ENCODE measurements around the gene GPS1.

Gene GPS1

DNA sequence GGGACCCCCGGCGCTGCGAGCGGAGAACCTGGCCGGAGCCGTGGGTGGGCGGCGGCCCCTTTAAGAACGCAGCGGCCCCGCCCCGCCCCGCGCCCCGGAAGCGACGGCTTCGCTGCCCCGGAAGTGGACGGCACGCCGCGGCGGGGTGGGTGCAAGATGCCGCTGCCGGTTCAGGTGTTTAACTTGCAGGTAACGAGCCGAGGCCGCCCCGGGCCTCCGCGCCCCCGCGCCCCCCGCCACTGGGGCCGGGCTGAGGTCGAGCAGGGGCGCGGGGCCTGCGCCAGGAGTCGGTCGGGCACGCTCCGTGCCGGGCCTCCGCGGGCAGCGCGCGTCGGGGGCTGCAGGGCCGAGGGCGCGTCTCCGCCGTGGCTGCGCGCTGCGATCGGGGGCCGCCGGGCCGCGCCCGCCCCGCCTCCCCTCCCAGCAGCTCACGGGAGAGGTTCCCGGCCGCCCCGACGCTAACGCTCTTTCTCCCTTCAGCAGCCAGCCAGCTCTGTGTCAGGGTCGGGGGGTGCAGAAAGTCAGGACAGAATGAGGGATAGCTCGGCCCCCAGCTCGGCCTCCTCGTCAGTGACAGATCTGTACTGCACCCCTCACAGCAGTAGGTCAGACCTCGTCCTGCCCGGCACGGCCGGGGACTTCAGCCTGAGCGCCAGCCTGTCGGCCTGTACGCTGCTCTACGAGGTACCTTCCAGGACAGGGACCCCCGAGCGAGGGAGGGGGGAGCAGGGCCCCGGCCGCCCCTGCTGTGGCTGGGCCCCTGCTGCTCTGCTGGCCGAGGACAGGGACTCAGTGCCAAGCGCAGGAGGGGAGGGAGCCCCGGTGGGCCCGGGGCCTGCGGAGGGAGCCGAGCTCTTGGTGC is at the start of gene GPS1, which contains the start of gene RFNG:
GPS1 (plus strand) TSS at position 123 of the 862 bp plus-strand sequence; CDS start at position 157, 34 bp downstream.
RFNG (minus strand) TSS at position 36 of the 862 bp plus-strand sequence. CDS start 45 bp downstream, outside the sequence.
- DNase-seq (ENCODE audit: low spot score), result peak; percentile 95

DNA sequence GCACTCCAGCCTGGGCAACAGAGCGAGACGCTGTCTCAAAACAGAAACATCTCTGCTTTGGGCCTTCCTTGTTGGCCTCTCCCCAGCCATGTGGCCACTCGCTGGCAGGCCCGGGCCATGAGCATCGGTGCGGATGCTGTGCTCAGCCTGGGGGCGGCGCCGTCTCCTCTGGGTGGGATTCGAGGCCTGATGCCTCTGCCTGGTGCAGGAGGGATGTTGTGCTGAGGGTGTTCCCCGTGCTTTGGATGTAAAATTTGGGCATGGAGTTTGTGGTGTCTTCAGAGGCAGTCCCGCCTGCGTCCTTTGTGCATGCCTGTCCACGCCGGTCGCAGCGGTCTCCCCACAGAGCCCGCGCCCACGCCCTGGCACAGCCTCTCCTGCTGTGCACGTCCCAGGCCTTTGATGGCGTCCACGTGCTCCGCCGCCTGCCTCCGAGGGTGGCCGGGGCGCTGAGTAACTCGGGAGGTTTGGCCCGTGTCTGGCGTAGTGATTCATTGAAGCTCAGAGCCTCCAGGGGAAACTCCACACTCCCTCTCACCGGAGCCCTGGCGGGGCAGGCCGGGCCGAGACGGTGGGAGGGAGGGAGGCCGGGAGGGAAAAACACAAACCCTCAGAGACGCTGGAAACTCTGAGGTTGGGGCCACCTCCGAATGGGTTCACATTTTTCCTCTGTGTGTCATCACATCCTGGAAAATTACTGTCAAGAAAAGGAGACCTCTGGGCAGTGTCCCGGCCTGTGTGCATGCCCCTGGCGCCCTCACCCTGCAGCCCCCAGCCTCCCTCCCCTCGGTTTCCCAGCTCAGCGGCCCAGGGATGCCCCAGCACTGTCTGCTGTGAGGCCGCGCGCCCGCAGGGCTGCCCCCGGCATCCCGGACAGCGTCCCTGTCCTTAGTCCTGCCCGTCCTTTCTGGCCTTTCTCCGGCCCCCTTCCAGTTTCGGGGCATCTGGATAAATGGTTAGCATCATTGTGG is 48.0 kb upstream of the GPS1 start:
- no peak for DNase-seq (ENCODE audit: low spot score)

DNA sequence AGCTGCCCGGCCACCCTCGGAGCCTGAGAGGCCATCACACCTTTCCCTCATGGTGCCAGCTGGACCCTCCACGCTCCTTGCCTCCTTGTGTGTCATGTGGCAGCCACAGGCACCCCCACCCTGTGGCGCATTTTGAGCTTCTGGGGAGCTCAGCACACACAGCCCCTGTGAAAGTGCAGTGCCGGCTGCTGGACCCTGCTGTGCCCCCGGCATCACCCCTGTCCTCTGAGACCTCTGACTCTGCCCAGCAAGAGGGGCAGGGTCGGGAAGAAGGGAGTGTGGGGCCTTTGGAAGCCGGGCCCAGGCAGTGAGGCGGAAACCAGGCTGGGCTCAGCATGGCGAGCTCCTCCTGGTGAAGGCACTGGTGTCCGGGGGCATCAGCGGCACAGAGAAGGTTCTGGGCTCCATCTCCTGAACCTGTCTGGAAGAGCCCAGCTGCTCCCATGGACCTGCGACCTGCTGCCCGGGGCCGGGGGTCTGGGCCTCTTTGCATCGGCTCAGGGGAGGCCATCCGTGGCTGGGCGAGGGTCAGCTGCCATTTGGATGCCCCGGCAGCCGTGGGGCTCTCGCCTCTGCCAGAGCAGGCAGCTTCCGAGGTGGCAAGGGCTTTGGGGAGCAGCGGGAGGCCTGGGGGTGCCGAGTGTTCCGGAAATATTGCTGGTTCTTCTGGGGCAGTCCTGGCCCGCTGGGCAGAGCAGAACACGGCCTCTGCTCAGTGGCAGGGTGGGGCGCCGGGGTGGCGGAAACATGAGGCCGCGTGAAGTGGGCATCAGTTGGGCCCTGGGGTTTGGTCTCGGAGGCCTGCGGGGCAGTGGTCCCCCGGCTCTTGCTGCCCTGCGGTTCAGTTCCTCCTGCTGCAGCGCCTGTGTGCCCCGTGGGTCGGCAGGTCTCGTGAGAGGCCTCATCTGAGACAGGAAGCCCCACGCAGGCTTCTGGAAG is 46.9 kb upstream of the GPS1 start:
- no peak for DNase-seq (ENCODE audit: low spot score)

DNA sequence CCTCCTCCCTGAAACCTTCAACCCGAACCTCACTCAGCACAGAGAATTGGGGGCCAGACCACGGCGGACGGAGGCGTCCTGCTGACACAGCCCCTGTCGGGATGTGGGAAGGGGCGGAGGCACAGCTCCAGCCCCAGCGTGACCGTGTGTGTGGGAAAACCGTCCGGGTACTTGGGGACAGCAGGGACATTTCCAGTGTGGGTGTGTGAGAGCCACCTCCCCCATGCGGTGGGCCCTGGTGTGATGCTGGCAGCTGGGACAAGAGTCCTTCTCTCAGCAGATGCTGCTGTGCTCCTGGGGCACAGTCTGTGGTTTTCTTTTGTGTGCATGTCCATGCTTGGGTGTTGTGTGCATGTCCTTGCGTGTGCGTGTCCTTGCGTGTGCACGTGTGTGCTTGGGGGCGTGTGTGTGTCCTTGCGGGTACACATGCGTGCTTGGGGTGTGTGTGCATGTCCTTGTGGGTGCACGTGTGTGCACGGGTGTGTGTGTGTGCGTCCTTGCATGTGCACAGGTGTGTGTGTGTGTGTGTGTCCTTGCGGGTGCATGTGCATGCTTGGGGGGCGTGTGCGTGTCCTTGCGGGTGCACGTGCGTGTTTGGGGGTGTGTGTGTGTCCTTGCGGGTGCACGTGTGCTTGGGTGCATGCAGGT is 45.9 kb upstream of the GPS1 start:
- no peak for DNase-seq (ENCODE audit: low spot score)

DNA sequence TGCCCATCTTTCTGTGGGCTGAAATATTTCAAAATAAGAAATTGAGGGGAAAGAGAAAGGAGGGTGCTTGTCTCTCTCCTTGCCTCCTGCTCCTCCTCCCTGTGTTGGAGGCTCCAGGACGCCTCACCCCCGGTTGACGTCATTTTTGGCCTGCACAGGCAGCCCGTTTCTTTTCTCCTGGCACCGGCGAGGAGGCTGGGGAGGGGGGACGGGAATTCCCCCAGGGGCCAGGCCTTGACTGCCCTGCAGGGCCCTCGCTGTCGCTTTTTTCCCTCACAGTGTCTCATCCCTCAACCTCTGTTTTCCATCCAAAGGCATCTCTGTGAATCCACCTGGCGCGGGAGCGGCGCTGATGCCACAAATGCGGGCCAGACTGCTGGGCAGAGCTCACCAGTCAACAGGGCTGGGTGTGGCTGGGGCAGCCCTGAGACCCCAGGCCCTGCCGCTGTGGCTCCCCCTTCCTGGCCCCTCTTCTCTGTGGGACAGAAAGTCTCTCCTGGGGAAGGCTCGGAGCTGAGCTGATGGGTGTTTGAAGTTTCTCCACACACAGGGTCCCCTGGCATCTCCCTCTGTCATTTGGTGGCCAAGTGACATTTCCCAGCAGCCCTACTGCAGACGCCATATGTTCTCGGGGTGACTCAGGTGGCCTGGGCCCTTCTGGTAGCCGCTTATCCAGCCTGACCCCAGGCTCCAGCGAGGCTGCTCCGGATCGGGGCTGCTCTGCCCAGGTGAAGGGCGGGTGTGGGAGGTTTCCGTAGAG is 45.0 kb upstream of the GPS1 start:
- DNase-seq (ENCODE audit: low spot score), result no peak

DNA sequence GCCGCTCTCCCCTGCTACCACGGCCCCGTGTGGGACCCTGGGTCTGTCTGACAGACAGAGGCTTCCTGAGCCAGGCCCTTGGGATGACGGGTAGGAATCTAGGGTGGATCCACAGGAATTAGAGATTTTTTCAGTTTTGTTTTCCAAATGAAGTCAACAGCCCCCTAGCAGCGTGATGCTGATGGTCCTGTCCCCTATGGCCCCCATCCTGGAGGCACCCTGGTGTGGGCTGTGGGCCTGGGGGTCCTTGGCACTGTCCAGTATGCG is 44.5 kb upstream of the GPS1 start:
- DNase-seq (ENCODE audit: low spot score), result no peak

DNA sequence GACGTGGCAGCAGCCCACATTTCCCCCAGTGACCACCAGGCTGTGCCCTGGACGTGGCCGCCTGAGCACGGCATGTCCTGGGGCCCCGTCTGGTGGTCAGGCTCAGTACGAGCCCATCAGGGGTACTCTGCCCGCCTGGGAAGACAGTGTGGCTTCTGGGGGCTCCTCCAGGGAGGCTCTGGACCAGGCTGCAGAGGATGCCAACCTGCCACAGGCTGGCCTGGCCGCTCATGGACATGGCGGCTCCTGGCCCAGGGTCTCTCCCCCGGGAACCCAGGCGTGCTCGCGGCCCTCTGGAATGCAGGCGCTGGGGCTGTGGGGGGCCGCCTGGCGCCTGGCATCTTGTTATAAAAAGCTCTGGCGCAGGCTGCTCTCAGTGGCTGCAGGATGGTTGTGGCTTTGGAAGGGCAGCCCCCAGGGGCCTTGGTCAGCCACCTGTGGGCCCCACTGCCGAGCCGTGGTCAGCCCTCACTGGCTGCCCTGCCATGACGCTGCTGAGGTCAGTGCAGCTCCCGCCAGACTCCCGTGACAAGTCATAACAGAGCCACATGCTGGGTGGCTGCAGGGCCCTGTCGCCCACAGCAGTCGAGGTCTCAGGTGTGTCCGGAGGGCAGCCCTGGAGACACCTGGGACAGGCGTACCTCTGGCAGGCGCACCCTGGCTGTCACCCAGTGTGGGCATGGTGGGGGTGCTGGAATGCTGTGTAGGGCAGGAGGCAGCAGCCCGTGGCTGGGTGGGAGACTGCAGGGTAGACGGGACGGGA is 44.0 kb upstream of the GPS1 start:
- no peak for DNase-seq (ENCODE audit: low spot score)

DNA sequence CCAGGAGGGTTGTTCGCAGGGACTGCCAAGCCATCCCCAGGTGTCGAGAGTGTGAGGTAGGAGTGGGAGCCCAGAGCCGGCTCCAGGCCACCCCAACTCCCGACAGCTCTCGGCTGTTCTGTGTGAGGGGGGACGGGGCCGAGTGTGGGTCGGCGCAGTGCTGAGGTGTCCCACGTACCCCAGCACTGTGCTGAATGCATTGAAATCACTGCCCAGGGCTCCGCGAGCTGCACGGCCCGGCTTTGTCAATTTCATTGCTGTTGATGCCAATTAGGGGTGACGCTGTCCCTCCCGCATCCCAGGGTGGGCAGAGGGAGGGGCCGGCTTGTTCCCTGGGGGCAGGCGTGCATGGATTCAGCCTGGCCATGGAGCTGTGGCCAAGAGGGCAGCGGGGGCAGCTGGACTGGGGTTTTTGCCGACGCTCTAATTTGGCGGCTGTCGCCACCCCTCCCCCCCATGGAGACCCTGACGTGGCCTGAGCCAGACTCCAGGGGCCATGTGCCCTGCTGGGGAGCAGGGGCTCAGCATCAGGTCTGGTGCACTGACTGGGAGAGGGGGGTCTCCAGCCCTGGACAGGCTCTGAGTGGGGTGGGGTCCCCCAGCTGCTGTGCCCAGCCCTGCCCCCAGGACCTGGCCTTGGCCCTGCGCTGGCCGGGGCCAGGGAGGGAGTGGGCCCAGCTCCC is 43.3 kb upstream of the GPS1 start:
- DNase-seq (ENCODE audit: low spot score), result no peak

DNA sequence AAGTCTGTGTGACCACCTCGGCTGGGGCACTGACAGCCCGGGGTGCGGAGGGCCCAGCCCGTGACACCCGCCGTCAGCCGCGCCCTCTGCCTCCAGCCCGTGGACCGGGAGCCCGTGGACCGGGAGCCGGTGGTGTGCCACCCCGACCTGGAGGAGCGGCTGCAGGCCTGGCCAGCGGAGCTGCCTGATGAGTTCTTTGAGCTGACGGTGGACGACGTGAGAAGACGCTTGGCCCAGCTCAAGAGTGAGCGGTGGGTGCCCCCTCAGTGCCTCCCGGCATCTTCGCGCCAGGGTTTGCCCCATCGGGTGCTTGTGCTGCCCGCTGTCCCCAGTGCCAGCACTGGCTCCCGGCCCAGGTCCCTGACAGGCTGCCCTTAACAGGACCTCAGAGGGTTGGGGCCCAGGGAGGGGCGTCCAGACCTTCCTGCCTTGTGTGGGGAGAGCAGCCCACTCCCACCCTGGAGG is 42.7 kb upstream of the GPS1 start:
- DNase-seq (ENCODE audit: low spot score), result no peak

DNA sequence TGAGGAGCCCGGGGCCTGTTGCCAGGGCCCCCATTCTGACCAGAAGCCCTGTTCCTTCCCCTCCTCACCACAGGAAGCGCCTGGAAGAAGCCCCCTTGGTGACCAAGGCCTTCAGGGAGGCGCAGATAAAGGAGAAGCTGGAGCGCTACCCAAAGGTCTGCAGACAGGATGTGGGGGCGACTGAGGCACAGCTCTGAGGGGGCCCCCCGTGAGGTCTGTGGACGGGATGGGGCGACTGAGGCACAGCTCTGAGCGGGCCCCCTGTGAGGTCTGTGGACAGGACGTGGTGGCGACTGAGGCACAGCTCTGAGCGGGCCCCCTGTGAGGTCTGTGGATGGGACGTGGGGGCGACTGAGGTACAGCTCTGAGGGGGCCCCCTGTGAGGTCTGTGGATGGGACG is 42.3 kb upstream of the GPS1 start:
- DNase-seq (ENCODE audit: low spot score), result no peak

DNA sequence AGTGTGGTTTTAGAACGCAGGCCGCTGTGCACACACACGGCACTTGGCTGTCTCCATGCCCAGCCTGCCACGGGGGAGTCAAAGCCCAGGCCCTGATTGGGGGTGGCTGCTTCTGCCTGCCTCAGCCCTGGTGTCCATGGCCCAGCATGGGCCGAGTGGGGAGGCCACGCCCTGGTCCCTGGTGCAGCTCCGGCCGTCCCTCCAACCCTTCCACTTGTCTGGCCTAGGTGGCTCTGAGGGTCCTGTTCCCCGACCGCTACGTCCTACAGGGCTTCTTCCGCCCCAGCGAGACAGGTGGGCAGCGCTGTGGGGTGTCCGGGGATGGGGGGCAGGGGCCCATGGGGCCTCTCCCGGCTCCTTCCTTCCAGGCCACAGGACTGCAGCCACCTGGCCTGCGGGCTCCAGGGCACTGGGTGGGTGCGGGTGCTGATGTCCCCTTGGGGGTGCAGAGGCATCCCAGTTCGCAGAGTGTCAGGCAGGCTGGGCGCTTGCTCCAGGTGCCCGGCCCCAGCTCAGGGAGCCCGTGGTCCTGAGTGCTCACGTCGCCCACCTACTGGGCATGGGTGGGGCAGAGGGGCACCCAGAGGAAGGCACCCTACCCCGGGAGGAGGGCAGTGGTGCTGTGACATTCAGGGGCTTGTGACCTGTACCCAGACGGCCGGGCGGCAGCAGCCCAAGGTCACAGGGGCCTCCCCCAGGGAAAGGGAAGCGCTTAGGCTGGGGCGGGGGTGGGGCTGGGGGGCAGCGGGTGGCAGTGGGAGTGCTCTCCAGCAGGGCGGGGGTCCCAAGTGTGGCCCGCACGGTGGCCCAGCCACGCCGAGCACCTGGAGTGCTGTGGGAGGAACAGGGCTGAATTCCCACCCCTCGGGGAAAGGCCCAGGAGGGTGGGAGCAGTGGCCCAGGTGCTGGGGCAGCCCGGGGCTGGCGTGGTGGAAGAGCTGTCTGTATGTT is 40.8 kb upstream of the GPS1 start:
- no peak for DNase-seq (ENCODE audit: low spot score)

DNA sequence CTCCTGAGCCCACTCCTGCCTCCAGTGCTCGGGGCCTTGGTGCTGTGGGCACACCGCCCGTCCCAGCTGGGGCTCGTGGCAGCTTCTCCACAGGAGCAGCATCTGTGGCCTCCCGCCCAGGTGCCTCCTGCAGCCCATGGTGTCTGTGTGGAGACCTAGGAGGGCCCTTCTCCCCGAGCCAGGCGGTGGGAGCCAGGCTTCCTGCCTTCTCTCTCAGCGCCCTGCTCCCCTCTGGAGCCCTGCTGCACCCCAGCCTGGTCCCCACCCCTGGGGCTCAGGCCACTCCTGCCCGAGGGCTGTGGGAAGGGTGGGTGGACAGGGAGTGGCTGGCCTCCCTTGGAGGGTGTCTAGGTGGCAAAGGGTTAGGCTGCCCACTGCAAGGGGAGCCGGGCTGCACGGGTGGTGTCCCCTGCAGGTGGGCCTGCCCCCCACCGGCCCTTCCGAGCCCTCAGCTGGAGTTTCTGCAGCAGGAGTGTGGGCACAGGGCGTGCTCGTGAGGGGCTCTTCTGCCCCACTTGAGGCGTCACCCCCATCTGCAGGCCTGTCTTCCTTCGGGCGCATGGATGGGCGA is 40.0 kb upstream of the GPS1 start:
- no peak for DNase-seq (ENCODE audit: low spot score)

DNA sequence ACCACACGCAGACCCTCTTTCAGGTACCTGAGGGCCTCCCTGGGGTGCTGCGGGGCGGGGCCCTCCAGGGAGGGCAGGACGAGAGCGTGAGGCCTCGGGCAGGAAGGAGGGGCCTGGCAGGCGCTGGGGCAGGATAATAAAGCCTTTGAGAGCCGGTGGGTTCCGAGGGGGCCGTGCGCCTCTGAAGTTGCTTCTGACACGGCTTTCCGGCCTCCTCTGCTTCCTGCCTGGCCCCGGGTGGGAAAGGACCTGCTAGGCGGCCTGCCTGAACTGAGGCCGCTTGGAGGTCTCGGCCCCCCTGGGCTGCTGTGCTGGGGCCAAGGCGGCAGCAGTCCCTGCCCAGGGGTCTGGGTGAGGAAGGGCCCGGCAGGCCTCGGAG is 39.4 kb upstream of the GPS1 start:
- DNase-seq (ENCODE audit: low spot score), result no peak

DNA sequence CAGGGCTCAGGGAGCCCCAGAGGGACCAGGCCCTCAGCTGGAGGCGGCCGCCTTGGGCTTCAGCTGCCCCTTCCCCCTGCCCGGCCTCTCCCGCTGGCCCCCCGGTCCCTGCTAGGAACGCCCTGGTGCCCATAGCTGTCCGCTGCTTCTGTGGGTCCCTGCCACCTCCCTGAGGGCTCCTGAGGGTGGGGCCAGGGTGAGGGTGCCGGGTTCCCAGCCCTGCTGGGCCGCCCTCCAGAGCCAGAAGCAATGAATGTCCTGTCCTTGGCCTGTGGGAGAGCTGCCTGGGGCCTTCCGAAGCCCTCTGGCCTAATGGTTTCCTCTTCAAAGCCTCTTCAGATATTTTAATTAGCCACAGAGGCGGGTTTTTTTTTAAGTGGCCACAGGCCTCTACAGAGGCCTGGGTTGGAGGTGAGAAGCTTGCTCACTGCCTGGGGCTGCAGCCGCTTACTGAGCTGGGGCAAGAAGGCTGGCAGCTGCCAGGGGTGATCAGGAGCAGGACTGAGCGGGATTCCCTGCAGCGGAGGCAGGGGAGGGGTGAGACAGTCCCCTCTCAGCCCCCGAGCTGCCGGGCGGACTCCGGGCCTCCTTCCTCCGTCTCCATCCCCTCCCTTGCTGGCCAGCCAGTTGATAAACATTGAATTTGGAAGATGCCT is 38.9 kb upstream of the GPS1 start:
- no peak for DNase-seq (ENCODE audit: low spot score)

DNA sequence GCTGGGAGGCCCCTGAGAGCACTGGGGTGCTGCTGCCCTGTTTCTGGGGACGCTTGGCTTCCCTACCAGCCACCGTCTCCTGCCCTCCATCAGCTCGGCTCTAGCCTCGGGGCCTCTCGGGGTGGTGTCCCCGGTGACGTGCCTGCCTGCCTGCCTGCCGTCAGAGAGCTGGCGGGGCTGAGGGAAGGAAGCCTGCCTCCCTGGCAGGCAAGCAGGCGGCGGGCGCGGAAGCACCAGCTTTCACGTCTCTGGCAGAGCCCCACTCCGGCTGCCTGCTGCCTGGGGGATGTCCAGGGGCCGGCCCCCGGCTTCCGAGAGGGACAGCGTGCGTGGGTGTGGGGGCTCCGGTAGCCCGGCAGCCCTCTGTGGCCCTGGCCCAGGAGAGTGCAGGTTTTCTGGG is 38.4 kb upstream of the GPS1 start:
- DNase-seq (ENCODE audit: low spot score), result no peak

DNA sequence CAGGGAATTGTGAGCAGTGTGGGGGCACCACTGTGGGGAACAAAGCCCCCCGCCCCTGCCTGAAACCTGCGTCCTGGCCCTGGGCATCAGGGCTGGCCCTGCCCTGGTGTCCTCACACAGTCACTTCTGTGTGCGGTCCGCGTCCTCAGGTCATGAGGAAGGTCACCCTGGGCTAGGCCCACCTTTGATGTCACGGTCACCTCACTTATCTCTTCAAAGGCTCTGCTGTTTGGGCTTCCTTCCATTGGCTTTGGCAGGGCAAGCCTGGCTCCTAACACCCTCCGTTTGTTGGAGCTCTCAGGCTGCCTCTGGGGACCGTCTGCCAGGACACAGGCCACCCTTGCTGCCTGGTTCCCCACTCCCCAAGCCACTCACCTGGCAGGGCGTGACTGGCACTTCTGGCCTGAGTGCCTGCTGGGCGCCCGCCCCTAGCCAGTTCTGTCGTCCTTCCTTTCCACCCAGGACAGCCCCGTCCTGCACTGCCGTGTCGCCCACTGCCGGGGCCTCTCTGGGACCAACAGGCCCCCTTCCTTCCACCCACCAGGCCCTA is 37.9 kb upstream of the GPS1 start:
- no peak for DNase-seq (ENCODE audit: low spot score)

DNA sequence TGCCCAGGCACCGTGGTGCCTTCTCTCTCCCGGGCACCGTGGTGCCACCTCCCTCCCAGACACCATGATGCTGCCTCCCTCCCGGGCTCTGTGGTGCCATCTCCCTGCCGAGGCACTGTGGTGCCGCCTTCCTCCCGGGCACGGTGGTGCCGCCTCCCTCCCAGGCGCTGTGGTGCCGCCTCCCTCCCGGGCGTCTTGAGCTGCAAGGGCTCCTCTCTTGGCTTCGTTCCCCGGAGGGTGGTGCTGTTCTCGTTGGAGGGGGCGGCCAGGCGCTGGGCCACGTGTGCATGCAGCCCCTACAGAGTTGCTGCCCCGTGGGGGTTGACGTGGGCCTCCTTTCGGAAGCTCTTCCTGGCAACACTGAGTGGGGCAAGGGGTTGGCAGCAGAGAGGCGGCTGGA is 37.3 kb upstream of the GPS1 start:
- DNase-seq (ENCODE audit: low spot score), result no peak

Data from HuH-7 (cell line).